ENCODE results near the gene KDM4C. TPM values are rescaled to one million over a fixed set of nuclear protein-coding genes. Genes with fewer than 3 reads are reported as not detected.
"Not testable (repeated sequence)": the region's sequence is repeated elsewhere in the genome, so short reads cannot be mapped to it uniquely, and the experiment has no call there.

Gene KDM4C
- polyA plus RNA-seq, 10 donors, result 8.6 to 21.4 (median 11.4) TPM

GRCh38 chr9:6973089-6973488 lies 215.3 kb downstream of the KDM4C start:
- DNase-seq, result no peak

DNA sequence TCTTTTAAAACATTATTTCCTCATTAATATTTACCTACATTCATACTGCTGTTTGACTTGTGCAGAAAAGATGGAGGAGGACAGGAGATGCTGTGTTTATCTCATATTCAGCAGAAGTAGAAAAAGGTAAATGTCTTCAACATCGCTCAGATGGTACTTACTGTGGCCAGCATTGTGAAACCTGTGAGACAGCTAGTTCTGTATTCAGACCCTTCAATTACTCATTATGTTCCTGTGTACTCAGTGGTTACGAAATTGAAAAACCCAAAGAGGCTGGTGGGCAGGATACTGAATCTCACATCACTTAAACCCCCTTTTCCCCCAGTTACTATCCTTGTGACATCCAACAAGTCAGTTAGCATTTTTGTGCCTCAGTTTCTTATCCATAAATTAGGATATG lies 216.0 kb downstream of the KDM4C start:
- DNase-seq, result no peak

DNA sequence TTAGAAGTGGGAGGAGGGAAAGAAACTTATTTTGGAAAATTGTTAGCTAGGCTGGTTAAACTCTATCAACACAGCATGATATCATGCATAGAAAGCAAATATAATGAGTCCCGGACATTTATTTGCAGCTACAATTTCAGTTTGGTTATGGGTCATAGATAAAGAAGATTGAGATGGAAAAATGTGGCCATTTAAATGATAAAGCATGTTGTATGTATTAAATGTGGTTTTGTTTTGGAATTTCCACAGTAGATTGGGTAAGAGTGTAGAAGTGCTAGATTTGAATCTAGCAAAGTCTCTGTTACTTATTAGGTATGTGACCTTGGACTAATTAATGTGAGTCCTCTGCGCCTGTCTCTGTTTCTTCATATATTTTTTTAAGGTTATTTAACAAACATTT lies 217.4 kb downstream of the KDM4C start:
- no peak for DNase-seq

GRCh38 chr9:6977761-6978160 lies 220.0 kb downstream of the KDM4C start:
- DNase-seq, result no peak

DNA sequence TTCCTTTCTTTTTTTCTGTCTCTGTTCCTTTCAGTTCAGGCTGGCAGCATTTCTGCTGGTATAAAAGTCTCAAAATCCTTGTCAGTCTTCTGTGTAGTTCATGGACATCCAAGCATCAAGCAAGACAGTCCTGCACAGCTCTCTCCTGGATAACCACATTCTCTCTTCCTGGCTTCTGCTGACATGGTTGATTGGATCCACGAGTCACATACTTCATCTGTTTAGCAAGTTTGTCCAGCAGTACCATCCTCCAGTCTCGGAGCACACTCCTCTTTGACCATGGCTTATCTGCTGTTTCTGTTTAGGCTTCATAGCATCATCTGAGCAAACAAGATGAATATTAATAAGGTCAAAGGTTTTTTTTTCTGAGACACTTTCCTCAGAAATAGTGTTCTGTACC lies 220.8 kb downstream of the KDM4C start:
- no peak for DNase-seq

- DNase-seq, result no peak
Measured at GRCh38 chr9:6984941-6985578, 227.3 kb downstream of the KDM4C start.

DNA sequence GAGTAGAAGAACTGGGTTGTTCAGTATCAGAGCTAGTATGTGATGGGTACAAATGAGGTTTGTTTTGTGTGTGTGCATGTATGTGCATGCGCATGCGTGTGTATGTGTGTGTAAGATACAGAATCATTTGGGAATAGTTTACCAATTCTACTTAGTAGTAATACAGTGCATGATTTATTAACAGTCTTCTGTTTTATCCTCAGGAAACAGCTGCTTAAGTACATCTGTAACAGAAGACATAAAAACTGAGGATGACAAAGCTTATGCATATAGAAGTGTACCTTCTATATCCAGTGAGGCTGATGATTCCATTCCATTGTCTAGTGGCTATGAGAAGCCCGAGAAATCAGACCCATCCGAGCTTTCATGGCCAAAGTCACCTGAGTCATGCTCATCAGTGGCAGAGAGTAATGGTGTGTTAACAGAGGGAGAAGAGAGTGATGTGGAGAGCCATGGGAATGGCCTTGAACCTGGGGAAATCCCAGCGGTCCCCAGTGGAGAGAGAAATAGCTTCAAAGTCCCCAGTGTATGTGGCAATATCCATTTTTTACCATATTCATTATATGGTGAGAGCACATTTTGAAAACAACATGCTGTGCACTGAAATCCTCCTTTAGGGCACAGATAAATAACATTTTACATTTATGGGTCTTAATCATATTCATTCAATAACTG lies 228.5 kb downstream of the KDM4C start:
- DNase-seq, result no peak

DNA sequence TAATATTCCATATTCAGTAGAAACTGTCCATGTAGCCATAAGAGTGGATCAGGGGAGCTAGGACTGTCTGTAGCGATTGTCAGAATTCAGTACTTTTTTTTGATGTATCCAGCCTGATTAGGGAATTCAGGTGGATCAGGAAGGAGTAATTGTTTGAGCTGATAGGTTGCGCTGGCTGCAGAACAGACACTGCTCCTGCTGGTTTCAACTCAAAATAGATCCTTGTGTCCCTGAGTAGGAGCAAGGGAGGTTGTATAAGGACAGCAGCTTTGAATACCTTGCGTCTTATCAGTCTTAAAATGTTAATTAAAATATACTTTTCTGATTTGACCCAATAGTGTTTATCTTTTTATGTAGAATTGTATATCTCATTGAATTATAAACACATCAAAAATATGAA lies 229.6 kb downstream of the KDM4C start:
- no peak for DNase-seq

DNA sequence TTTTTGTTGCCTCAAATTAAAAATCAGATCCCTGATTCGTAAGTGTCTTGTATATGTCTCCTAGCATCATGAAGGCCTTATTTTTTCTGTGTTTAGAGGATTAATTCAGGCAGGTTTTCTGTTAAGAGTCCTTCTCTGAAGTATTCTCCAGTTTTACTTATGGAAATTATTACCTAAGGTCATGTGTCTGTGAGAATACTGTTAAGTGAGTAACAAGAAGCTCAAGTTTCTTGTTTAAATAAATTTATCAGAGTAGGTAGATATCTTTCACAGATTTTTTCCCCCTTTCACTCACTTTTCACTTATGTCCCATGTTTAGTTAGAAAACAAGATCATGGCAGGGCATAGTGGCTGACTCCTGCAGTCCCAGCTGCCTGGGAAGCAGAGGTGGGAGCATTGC lies 233.6 kb downstream of the KDM4C start:
- DNase-seq, result no peak

DNA sequence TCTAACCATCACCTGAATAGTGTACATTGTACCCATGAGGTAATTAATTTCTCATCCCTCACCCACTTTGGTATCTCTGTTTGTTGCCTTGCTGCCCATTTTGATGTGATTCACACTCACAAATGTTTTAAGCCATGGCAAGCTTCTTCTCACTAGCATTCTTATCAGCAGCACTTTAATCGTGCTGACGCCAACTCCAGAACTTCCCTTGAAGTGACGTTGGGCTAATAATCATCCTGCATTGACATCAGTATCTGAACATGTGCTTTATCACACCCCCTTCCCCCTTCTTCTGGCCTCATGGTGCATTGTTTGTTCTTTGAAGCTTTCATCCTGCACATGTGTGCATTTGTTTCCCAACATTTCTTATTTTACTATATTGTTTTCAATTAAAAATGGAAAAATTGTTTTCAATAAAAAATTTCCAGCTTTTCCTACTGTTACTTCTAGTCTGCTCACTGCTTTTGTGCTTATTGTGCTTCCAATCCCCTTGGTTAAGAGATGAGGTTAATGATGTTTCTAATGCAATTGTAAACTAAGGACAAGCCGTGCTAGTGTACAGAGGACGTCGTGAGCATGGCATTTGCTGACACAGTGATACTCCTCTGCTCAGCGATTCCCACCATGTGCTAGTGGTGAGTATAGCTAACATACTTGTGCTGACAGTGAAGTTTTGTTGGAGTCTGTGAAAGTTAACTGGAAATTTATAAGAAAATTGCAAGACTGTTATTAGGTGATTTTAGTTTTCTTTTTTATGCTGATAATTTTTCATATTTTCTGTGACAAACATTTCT lies 238.5 kb downstream of the KDM4C start:
- no peak for DNase-seq

- DNase-seq, result no peak
Measured at GRCh38 chr9:6997330-6997729, 239.6 kb downstream of the KDM4C start.

GRCh38 chr9:6999794-7000193 lies 242.0 kb downstream of the KDM4C start:
- no peak for DNase-seq

GRCh38 chr9:7001571-7001970 lies 243.8 kb downstream of the KDM4C start:
- no peak for DNase-seq

- DNase-seq, result no peak
Measured at GRCh38 chr9:7003861-7004260, 246.1 kb downstream of the KDM4C start.

GRCh38 chr9:7006417-7006816 lies 248.6 kb downstream of the KDM4C start:
- DNase-seq, result no peak

- DNase-seq, result no peak
Measured at GRCh38 chr9:7008411-7008810, 250.6 kb downstream of the KDM4C start.

DNA sequence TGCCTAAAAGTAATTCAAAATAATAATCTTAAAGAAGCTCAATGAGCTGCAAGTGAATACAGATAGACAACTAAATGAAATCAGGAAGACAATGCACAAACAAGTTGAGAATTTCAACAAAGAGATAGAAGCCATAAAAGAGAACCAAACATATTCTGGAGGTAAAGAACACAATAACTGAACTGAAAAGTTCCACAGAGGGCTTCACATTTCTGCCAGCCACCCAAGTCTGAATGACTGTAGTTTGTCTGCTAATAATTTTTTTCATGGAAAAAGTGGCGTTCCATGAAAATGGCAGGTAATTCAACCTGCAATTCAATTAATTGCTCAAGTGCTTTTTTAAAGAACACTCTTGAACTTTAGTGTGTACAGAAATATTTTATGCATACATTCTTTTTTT lies 251.3 kb downstream of the KDM4C start:
- no peak for DNase-seq

DNA sequence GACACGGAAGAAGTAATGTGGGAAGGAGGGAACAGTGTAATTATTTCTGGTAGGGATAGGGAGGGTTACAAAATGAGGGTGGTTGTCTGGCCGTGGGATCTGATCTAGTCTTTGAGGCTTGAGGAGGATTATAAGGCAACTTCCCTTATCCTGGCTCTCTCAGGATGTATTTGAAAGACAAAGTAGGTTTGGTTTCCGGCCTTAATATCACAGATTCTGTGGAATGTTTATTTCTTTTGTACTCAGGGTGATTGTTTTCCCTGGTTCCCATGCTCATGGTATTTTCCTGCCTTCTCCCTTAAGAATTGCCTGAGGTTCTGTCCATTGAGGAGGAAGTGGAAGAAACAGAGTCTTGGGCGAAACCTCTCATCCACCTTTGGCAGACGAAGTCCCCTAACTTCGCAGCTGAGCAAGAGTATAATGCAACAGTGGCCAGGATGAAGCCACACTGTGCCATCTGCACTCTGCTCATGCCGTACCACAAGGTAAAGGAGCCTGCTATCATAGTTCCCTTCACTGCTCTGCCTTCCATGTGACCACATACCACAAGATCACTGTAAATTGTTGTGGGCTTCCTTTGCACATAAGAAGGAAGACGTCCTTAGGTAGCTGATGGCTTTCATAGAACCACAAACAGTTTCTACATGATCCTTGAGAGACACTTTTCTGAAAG lies 253.8 kb downstream of the KDM4C start:
- no peak for DNase-seq

- DNase-seq, result no peak
Measured at GRCh38 chr9:7027996-7028395, 270.2 kb downstream of the KDM4C start.

DNA sequence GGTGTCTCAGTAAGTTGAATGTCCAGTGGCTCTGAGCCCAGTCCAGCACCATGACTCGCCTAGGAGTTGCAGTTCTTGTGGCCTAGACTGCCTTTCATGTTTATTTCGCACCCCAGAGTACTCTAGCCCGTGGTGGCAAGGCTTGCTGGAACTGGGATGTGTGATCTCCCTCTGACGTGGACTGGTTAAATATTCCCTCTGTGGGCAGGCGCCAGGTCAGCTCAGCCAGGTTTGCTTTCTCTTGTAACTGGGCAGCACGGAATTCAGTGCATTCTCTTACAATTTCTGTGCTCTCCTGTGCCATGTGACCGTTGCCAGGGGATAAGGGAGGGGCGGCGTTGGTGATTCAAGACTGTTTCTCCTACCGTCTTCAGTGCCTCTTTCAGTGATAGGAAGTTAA lies 270.8 kb downstream of the KDM4C start:
- no peak for DNase-seq

- DNase-seq, result not testable (repeated sequence)
Measured at GRCh38 chr9:7030943-7031342, 273.2 kb downstream of the KDM4C start.

All from muscle of back (tissue), 11 donors.